HG03025 (cell line): Measurements from ENCODE around the gene PEAK1.
"Not testable (repeated sequence)": the region's sequence is repeated elsewhere in the genome, so short reads cannot be mapped to it uniquely, and the experiment has no call there.

Experiments used
- ATAC-seq: cut with Tn5 transposase; IDR thresholded peaks from one replicate; pipeline ENCODE4 v1.9.1; 2021; ENCODE audit warnings: mild to moderate bottlenecking, moderate library complexity; ENCODE audit not compliant: unreplicated experiment, low FRiP score

Gene PEAK1

GRCh38 chr15:77409259-77410156, 10.4 kb downstream of the PEAK1 start:
- ATAC-seq, result no peak

- no peak for ATAC-seq
These were observed 13.1 kb downstream of the PEAK1 start for GRCh38 chr15:77406846-77407245.

GRCh38 chr15:77406173-77406759, 13.6 kb downstream of the PEAK1 start:
- ATAC-seq, result not testable (repeated sequence)

GRCh38 chr15:77402740-77403379, 17.0 kb downstream of the PEAK1 start:
- no peak for ATAC-seq

GRCh38 chr15:77400258-77400657, 19.6 kb downstream of the PEAK1 start:
- no peak for ATAC-seq

- no peak for ATAC-seq
These were observed 21.0 kb downstream of the PEAK1 start for GRCh38 chr15:77398927-77399326.

- ATAC-seq, result no peak
These were observed 23.2 kb downstream of the PEAK1 start for GRCh38 chr15:77396692-77397091.

- no peak for ATAC-seq
These were observed 24.7 kb downstream of the PEAK1 start for GRCh38 chr15:77395013-77395774.

- ATAC-seq, result no peak
These were observed 26.4 kb downstream of the PEAK1 start for GRCh38 chr15:77393471-77393840.

GRCh38 chr15:77392762-77393470, 27.0 kb downstream of the PEAK1 start:
- ATAC-seq, result no peak

GRCh38 chr15:77391372-77391951, 28.4 kb downstream of the PEAK1 start:
- ATAC-seq, result no peak

- no peak for ATAC-seq
These were observed 32.4 kb downstream of the PEAK1 start for GRCh38 chr15:77387365-77388105.

GRCh38 chr15:77386626-77387025, 33.3 kb downstream of the PEAK1 start:
- ATAC-seq, result no peak

- ATAC-seq, result no peak
These were observed 35.1 kb downstream of the PEAK1 start for GRCh38 chr15:77384589-77385359.

GRCh38 chr15:77384086-77384485, 35.8 kb downstream of the PEAK1 start:
- ATAC-seq, result no peak

- ATAC-seq, result no peak
These were observed 39.9 kb downstream of the PEAK1 start for GRCh38 chr15:77380033-77380432.

GRCh38 chr15:77376770-77377169, 43.1 kb downstream of the PEAK1 start:
- no peak for ATAC-seq

GRCh38 chr15:77375133-77375532, 44.8 kb downstream of the PEAK1 start:
- ATAC-seq, result no peak
